Glutamatergic neuron (in vitro differentiated cells): ENCODE results near the gene GFPT1. TPM values are rescaled to one million over a fixed set of nuclear protein-coding genes. Genes with fewer than 3 reads are reported as not detected.

Source experiments
- DNase-seq: peaks from one replicate; pipeline ENCODE4 v3.0.0; 2022
- H3K27ac Mint-ChIP-seq: one replicate; pipeline ENCODE4 v1.8.0; 2020; ENCODE audit warnings: mild to moderate bottlenecking, mixed read lengths, inconsistent platforms; ENCODE audit not compliant: unreplicated experiment
- H3K27me3 Mint-ChIP-seq: one replicate; pipeline ENCODE4 v1.8.0; 2020; ENCODE audit warnings: mild to moderate bottlenecking, moderate library complexity, mixed read lengths, inconsistent platforms; ENCODE audit not compliant: unreplicated experiment
- H3K36me3 Mint-ChIP-seq: one replicate; pipeline ENCODE4 v1.8.0; 2020; ENCODE audit warnings: mild to moderate bottlenecking, mixed read lengths, inconsistent platforms; ENCODE audit not compliant: unreplicated experiment
- H3K4me1 Mint-ChIP-seq: one replicate; pipeline ENCODE4 v1.8.0; 2020; ENCODE audit warnings: mild to moderate bottlenecking, low read depth, mixed read lengths, inconsistent platforms; ENCODE audit not compliant: unreplicated experiment
- H3K4me3 Mint-ChIP-seq: one replicate; pipeline ENCODE4 v1.8.0; 2020; ENCODE audit warnings: mild to moderate bottlenecking, mixed read lengths, inconsistent platforms; ENCODE audit not compliant: unreplicated experiment
- H3K9me3 Mint-ChIP-seq: one replicate; pipeline ENCODE4 v1.8.0; 2020; ENCODE audit warnings: mild to moderate bottlenecking, moderate library complexity, mixed read lengths, inconsistent platforms; ENCODE audit not compliant: unreplicated experiment
- total RNA-seq: library from RNA; stranded (reverse); fragmentation: NEBNext Ultra II Directional; extraction: Animal tissue kit (Norgen Biotek cat#: 25700); gene quantifications from one replicate; pipeline ENCODE4 v1.2.1, GENCODE V29; 2021; ENCODE audit not compliant: unreplicated experiment
- TF ChIP-seq, protein P1 (sequence below): fragments of 200-600 bp; sonication (generic); IDR thresholded peaks from one replicate; pipeline ENCODE4 v1.5.0; 2021; ENCODE audit not compliant: partially characterized antibody, unreplicated experiment

Gene GFPT1
- total RNA-seq, 1 donor from 2014 or later = 39.3 TPM

DNA sequence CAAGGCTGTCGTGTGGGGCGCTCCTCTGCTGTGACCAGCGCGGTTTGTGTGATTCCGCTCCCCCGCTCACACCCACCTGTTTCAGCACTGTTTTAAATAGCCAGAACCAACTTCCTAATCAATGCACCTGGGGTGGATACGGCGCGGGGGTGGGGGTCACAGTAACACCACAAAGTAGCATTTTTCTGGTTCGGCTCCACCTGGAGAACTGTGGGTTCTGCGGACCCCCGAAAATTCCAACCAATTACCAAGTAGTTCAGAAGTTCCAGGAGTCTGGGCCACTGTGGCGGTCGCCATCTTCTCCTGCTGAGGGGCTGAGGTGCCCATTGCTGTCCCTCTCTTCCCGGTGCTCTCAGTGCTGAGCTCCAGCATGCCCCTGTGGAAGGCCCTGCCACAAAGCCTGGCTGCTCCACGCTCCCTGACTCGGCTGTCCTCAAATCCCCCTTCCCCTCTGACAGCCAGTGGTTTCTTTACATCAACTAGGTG is 79.4 kb downstream of the GFPT1 start:
- Mint-ChIP-seq H3K4me3 (peak overlapping the region; percentile 84), H3K36me3 (peaks cover 5% of the 10 kb centered on the region), H3K27me3 (peaks cover 6% of the 10 kb centered on the region), H3K27ac (no peak overlapping the region), H3K4me1 (no peaks in the 10 kb centered on the region), H3K9me3 (peaks cover 4% of the 10 kb centered on the region)
- DNase-seq = no peak
- TF ChIP-seq, protein P1, sequence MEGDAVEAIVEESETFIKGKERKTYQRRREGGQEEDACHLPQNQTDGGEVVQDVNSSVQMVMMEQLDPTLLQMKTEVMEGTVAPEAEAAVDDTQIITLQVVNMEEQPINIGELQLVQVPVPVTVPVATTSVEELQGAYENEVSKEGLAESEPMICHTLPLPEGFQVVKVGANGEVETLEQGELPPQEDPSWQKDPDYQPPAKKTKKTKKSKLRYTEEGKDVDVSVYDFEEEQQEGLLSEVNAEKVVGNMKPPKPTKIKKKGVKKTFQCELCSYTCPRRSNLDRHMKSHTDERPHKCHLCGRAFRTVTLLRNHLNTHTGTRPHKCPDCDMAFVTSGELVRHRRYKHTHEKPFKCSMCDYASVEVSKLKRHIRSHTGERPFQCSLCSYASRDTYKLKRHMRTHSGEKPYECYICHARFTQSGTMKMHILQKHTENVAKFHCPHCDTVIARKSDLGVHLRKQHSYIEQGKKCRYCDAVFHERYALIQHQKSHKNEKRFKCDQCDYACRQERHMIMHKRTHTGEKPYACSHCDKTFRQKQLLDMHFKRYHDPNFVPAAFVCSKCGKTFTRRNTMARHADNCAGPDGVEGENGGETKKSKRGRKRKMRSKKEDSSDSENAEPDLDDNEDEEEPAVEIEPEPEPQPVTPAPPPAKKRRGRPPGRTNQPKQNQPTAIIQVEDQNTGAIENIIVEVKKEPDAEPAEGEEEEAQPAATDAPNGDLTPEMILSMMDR = no peak

DNA sequence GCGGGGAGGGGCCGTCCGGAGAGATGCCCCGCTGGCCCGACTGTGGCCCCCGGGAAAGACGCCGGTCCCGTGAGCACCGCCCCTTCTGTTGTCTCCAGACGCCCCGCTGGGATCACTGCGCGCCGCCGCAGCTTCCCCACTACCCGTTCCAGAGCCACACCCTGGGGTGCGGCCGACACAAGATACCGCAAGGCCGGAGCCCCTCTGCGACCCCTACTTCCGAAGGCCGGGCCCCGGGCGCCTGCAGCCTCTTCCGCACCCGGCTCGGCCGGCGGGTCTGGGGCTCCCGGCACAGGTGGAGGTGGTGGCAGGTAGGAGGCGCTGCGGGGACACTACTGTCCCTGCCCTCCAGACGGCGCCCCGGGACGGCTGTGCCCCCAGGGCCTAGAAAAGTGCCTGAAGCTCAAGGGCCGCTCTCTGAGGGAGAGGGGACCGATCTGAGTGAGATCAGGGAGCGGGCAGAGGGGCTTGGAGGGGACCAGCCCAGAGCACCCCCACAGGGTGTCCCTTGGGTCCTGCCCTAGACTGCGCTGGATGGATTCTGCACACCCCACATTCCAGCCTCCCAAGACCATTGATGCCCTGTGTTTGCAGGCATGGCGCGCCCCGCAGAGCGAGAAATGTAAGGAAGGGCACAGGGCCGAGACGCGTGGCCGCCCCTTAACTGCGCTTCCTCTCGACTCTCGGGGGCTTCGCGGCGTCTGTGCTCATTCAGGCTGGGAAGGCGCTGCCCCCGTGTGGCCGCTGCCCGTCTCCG is 80.0 kb downstream of the GFPT1 start:
- no peaks in the 10 kb centered on the region for H3K4me1 Mint-ChIP-seq
- peaks cover 4% of the 10 kb centered on the region for H3K9me3 Mint-ChIP-seq
- TF ChIP-seq, protein P1 = peak; percentile 83
- peak overlapping the region; percentile 84 for H3K4me3 Mint-ChIP-seq
- H3K27ac Mint-ChIP-seq = no peak overlapping the region
- peaks cover 5% of the 10 kb centered on the region for H3K36me3 Mint-ChIP-seq
- DNase-seq = peak; percentile 92
- H3K27me3 Mint-ChIP-seq = peaks cover 6% of the 10 kb centered on the region

DNA sequence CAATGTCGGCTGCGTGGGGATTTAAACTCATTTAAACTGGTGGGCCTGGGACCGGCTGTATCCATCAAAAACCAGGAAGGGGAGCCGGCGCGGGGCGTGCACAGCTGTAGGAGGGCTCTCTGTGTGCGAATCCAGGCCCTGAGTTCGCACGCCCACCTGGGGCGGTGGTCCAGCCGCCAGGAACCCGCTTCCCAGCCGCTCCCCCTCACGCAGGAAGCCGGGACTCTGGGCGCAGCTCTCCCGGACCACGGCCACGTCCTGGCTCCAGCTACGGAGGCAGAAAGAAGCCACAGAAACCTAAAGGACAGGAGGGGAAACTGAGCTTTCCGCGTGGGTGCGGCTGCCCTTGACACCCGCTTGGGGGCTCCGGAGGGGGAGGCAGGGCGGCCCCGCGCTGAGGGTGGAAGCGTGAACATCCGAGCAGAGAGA is 80.6 kb downstream of the GFPT1 start:
- no peak for DNase-seq
- Mint-ChIP-seq H3K36me3 (peaks cover 5% of the 10 kb centered on the region), H3K27ac (no peak overlapping the region), H3K4me1 (no peaks in the 10 kb centered on the region), H3K4me3 (peak overlapping the region; percentile 70), H3K9me3 (peaks cover 4% of the 10 kb centered on the region), H3K27me3 (peaks cover 6% of the 10 kb centered on the region)
- TF ChIP-seq, protein P1 = no peak

DNA sequence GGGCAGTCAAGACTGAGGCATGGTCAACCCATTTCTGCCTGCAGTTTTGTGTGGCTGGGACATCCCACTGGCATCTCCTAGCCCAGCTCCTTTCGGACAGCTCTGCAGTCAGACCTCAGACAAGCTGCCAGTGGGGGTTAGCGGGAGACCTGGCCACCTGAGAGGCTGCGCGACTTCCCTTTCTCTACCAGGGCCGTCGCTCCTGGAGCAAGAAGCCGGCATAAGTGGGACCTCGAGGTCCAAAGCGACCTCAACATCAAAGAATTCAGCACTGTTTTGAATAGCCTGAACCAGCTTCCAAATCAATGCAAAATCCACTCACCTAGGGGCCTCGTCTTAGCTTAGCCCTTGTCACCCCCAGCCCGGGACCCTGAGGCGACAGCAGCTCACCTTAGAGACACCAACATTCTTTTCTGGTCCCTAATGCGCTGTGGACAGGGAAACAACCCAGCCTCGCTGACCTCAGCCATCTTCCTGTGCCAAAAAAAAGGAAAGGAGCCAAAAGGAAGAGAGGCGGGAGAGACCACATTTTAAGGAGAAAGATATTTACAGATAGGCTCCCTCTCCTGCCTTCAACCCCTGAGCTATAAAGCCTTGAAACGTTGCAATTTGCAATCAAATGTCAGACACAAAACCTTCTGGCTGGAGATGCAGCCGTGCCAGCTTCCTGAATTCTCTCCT is 81.2 kb downstream of the GFPT1 start:
- H3K27ac Mint-ChIP-seq = no peak overlapping the region
- peak overlapping the region; percentile 70 for H3K4me3 Mint-ChIP-seq
- H3K27me3 Mint-ChIP-seq = peaks cover 6% of the 10 kb centered on the region
- TF ChIP-seq, protein P1 = no peak
- H3K9me3 Mint-ChIP-seq = peaks cover 4% of the 10 kb centered on the region
- H3K36me3 Mint-ChIP-seq = peaks cover 5% of the 10 kb centered on the region
- H3K4me1 Mint-ChIP-seq = no peaks in the 10 kb centered on the region
- DNase-seq = no peak

DNA sequence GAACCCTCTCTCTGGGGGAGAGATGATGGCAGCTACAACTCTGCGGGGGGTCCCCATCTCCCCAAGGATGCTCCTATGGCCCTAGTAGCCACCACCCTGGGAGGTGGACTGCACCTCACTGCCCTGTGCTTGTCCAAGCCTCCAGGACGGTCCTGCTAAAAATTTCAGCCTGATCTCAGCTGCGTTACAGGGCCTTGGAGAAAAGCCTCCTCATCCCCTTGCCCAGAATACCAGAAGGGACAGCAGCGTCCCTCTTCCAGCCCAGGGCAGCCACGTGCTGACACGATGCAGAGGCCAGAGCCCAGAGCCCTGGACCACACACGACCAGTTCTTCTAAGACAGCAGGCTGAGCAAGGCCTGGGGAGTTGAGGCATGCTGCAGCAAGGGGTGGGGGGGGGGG is 81.9 kb downstream of the GFPT1 start:
- Mint-ChIP-seq H3K4me1 (no peaks in the 10 kb centered on the region), H3K27ac (no peak overlapping the region), H3K4me3 (no peak overlapping the region)

More for the DNA sequence above, 81.9 kb downstream of the GFPT1 start:
- Mint-ChIP-seq H3K36me3 (peaks cover 5% of the 10 kb centered on the region), H3K27me3 (peaks cover 6% of the 10 kb centered on the region), H3K9me3 (peaks cover 6% of the 10 kb centered on the region)
- DNase-seq = no peak
- TF ChIP-seq, protein P1 = no peak
